CD4-positive, alpha-beta T cell (primary cell): Measurements from ENCODE around the gene SLC37A1. TPM values are rescaled to one million over a fixed set of nuclear protein-coding genes. Genes with fewer than 3 reads are reported as not detected.
A peak's percentile ranks its signal among the peaks of the same experiment; 100 is the strongest.

Experiments
- ATAC-seq: fragments of 200-7000 bp; cut with Tn5 transposase; one replicate; pipeline ENCODE4 v1.10.0; 2022; ENCODE audit warnings: mild to moderate bottlenecking; ENCODE audit not compliant: poor library complexity
- CTCF ChIA-PET: fragments of 350-600 bp; sonication (Branson Sonifier 250); formaldehyde crosslinking; loops from one replicate; lab custom pipeline; 2021; ENCODE audit warnings: antibody characterized with exemption, inconsistent platforms; lab: Charles Lee
- POLR2A ChIA-PET: fragments of 350-600 bp; sonication (Branson Sonifier 250); formaldehyde crosslinking; loops from one replicate; lab custom pipeline; 2021; ENCODE audit warnings: antibody characterized with exemption, inconsistent platforms; lab: Charles Lee
- DNase-seq, 14 experiments: peaks; one replicate each; pipeline ENCODE4 v3.0.0-alpha.2; 2013 to 2020; ENCODE audit warnings: mixed read lengths in 2 of 14
- H3K27ac ChIP-seq, 2 donors: one replicate each; pipeline versions ENCODE4 v1.5.1 to v1.7.0; 2013; ENCODE audit warnings: low read length in 2 of 2, low read depth in 1 of 2, mild to moderate bottlenecking in 1 of 2
- H3K27me3 ChIP-seq, 2 experiments: 1 replicate in 1 of 2; 2 replicates in 1 of 2; pipeline versions ENCODE4 v1.6.1 to v1.7.0; 2013; ENCODE audit warnings: low read length in 2 of 2, control low read depth in 1 of 2, mild to moderate bottlenecking in 1 of 2, moderate library complexity in 1 of 2; ENCODE audit not compliant: insufficient read depth in 2 of 2, control insufficient read depth in 1 of 2
- H3K36me3 ChIP-seq: one replicate; pipeline ENCODE4 v1.6.1; 2013; ENCODE audit warnings: low read length, control low read depth; ENCODE audit not compliant: insufficient read depth
- H3K4me1 ChIP-seq: one replicate; pipeline ENCODE4 v1.6.1; 2013; ENCODE audit warnings: low read length, control low read depth; ENCODE audit not compliant: insufficient read depth
- H3K4me3 ChIP-seq: one replicate; pipeline ENCODE4 v1.5.1; 2013; ENCODE audit warnings: mild to moderate bottlenecking, low read length, moderate library complexity
- H3K9me3 ChIP-seq, 2 experiments: 1 replicate in 1 of 2; 2 replicates in 1 of 2; pipeline versions ENCODE4 v1.6.1 to v1.7.0; 2013; ENCODE audit warnings: low read length in 2 of 2, mild to moderate bottlenecking in 2 of 2, control low read depth in 1 of 2, moderate library complexity in 1 of 2; ENCODE audit not compliant: control insufficient read depth in 1 of 2, insufficient read depth in 1 of 2
- H3K27ac Mint-ChIP-seq: one replicate; pipeline ENCODE4 v1.8.0; 2020; ENCODE audit warnings: mixed read lengths
- H3K27me3 Mint-ChIP-seq: one replicate; pipeline ENCODE4 v1.8.0; 2021; ENCODE audit warnings: mixed read lengths
- H3K36me3 Mint-ChIP-seq: one replicate; pipeline ENCODE4 v1.8.0; 2021; ENCODE audit warnings: low read depth, mixed read lengths
- H3K4me1 Mint-ChIP-seq: one replicate; pipeline ENCODE4 v1.8.0; 2021; ENCODE audit warnings: low read depth, mixed read lengths
- H3K4me3 Mint-ChIP-seq: one replicate; pipeline ENCODE4 v1.8.0; 2020; ENCODE audit warnings: mild to moderate bottlenecking, mixed read lengths
- H3K9me3 Mint-ChIP-seq: one replicate; pipeline ENCODE4 v1.8.0; 2020; ENCODE audit warnings: mixed read lengths
- CTCF ChIP-seq: fragments of 200-600 bp; IDR thresholded peaks from one replicate; pipeline ENCODE4 v1.8.0; 2022; ENCODE audit warnings: antibody characterized with exemption, mild to moderate bottlenecking
- intact Hi-C, 2 experiments: fragments of 100-400 bp; cut with DNase I in 1 of 2; cut with micrococcal nuclease in 1 of 2; formaldehyde crosslinking; loops; one replicate each; pipeline versions ENCODE4 v1.15.1 to v1.9.0; 2023 to 2025; cut with DNase I, micrococcal nuclease
- total RNA-seq, 174 experiments: library from RNA in 2 of 174; stranded (reverse) in 2 of 174; gene quantifications; one replicate each; pipeline ENCODE4 v1.2.3 and lab custom pipeline; 2021 to 2026

Gene SLC37A1
- total RNA-seq, 2 experiments from 2014 or later = 16.4 to 16.7 TPM

- H3K36me3 Mint-ChIP-seq = peaks cover 81% of the 10 kb centered on the region
Observed at GRCh38 chr21:42523211-42523610, 9.6 kb downstream of the SLC37A1 start.

GRCh38 chr21:42523941-42524340 lies 10.3 kb downstream of the SLC37A1 start:
- Histone ChIP-seq H3K9me3 (no peaks in the 10 kb centered on the region), H3K36me3 (peaks cover 54% of the 10 kb centered on the region), H3K4me1 (peaks cover 34% of the 10 kb centered on the region), H3K4me3 (no peak overlapping the region), H3K27me3 (no peaks in the 10 kb centered on the region), H3K27ac (no peak overlapping the region)
- POLR2A ChIA-PET = no interaction called here
- Mint-ChIP-seq H3K9me3 (no peaks in the 10 kb centered on the region), H3K4me3 (no peak overlapping the region), H3K27me3 (no peaks in the 10 kb centered on the region), H3K36me3 (peaks cover 74% of the 10 kb centered on the region), H3K27ac (peak overlapping the region; percentile 65), H3K4me1 (peaks cover 61% of the 10 kb centered on the region)
- intact Hi-C loops = no loop called here
- CTCF ChIA-PET = interaction anchor here (0.7 kb wide), 1 partner anchor 67 kb away, joined by 3 read pairs; no protein-coding TSS in a partner anchor
- ATAC-seq (no peak), DNase-seq (no peak)
- no peak for TF ChIP-seq CTCF

More at GRCh38 chr21:42523211-42523610, 9.6 kb downstream of the SLC37A1 start:
- no peaks in the 10 kb centered on the region for H3K27me3 Mint-ChIP-seq
- no peak for ATAC-seq
- H3K9me3 Mint-ChIP-seq = no peaks in the 10 kb centered on the region
- Histone ChIP-seq H3K36me3 (peaks cover 60% of the 10 kb centered on the region), H3K4me3 (no peak overlapping the region), H3K27ac (no peak overlapping the region), H3K9me3 (no peaks in the 10 kb centered on the region), H3K4me1 (peaks cover 29% of the 10 kb centered on the region), H3K27me3 (no peaks in the 10 kb centered on the region)
- H3K4me3 Mint-ChIP-seq = no peak overlapping the region
- DNase-seq = no peak
- no peak overlapping the region for H3K27ac Mint-ChIP-seq
- intact Hi-C loops = no loop called here
- ChIA-PET CTCF (interaction anchor here (0.7 kb wide), 1 partner anchor 67 kb away, joined by 3 read pairs; no protein-coding TSS in a partner anchor), POLR2A (no interaction called here)
- no peak for TF ChIP-seq CTCF
- peaks cover 59% of the 10 kb centered on the region for H3K4me1 Mint-ChIP-seq

GRCh38 chr21:42524341-42525028 lies 10.8 kb downstream of the SLC37A1 start:
- Mint-ChIP-seq H3K27ac (peak overlapping the region; percentile 65), H3K36me3 (peaks cover 68% of the 10 kb centered on the region), H3K4me3 (no peak overlapping the region), H3K4me1 (peaks cover 59% of the 10 kb centered on the region), H3K9me3 (no peaks in the 10 kb centered on the region), H3K27me3 (no peaks in the 10 kb centered on the region)
- Histone ChIP-seq H3K36me3 (peaks cover 49% of the 10 kb centered on the region), H3K4me3 (no peak overlapping the region), H3K27me3 (no peaks in the 10 kb centered on the region), H3K9me3 (no peaks in the 10 kb centered on the region), H3K4me1 (peaks cover 37% of the 10 kb centered on the region), H3K27ac (no peak overlapping the region)
- ChIA-PET CTCF (interaction anchor here (1.5 kb wide), 1 partner anchor 15 kb away, joined by 3 read pairs; no protein-coding TSS in a partner anchor), POLR2A (no interaction called here)
- intact Hi-C loops = loop anchor here in 1 of 2 experiments (5.0 kb wide), 1 partner anchor 62 kb away; no protein-coding TSS in a partner anchor
- ATAC-seq (no peak), DNase-seq (peak in 6 of 14 experiments; percentile 16 to 63 (median 38))
- no peak for TF ChIP-seq CTCF
